K562 (cell line): Measurements from ENCODE around the gene PDCD6IP. TPM values are rescaled to one million over a fixed set of nuclear protein-coding genes. Genes with fewer than 3 reads are reported as not detected.

Experiments
- CBFB ChIP-seq: sonication (generic); formaldehyde crosslinking; IDR thresholded peaks from 2 replicates; pipeline ENCODE4 v1.4.0; 2020; ENCODE audit warnings: mild to moderate bottlenecking, missing genetic modification reagents
- CHD2 ChIP-seq: IDR thresholded peaks from 2 replicates; pipeline ENCODE4 v1.6.1; 2011; ENCODE audit warnings: low read depth, low read length
- DIDO1 ChIP-seq: fragments of 450-650 bp; IDR thresholded peaks from 2 replicates; pipeline ENCODE4 v1.6.1; 2016; ENCODE audit warnings: low read depth, missing biosample characterization, missing genetic modification characterization
- FOXP4 ChIP-seq: sonication (generic); formaldehyde crosslinking; IDR thresholded peaks from 2 replicates; pipeline ENCODE4 v1.8.0; 2022; ENCODE audit warnings: mild to moderate bottlenecking, missing genetic modification reagents, borderline replicate concordance
- ILK ChIP-seq: fragments of 450-650 bp; IDR thresholded peaks from 2 replicates; pipeline ENCODE4 v1.6.1; 2016; ENCODE audit warnings: missing genetic modification characterization, low read depth, mild to moderate bottlenecking, missing compliant biosample characterization, moderate library complexity, borderline replicate concordance
- IRF1 ChIP-seq: sonication (generic); formaldehyde crosslinking; IDR thresholded peaks from 2 replicates; pipeline ENCODE4 v1.8.0; 2022; ENCODE audit warnings: missing genetic modification reagents, mild to moderate bottlenecking, borderline replicate concordance
- MGA ChIP-seq: fragments of 450-650 bp; IDR thresholded peaks from 2 replicates; pipeline ENCODE4 v1.6.1; 2016; ENCODE audit warnings: mild to moderate bottlenecking, moderate library complexity
- SIN3A ChIP-seq, 2 experiments: fragments of 150-350 bp in 1 of 2; IDR thresholded peaks; 2 replicates each; pipeline ENCODE4 v1.6.1; 2011 to 2016; ENCODE audit warnings: borderline replicate concordance in 2 of 2, low read depth in 2 of 2, low read length in 2 of 2, mild to moderate bottlenecking in 2 of 2, moderate library complexity in 2 of 2; ENCODE audit not compliant: control insufficient read depth in 1 of 2
- ZNF133 ChIP-seq: fragments of 250-450 bp; sonication (Bioruptor Pico); IDR thresholded peaks from 2 replicates; pipeline ENCODE4 v1.4.0; 2020; ENCODE audit warnings: mild to moderate bottlenecking
- ZNF212 ChIP-seq: fragments of 450-650 bp; formaldehyde crosslinking; IDR thresholded peaks from 2 replicates; pipeline ENCODE4 v1.4.0; 2020; ENCODE audit warnings: mild to moderate bottlenecking
- ZNF232 ChIP-seq: sonication (generic); formaldehyde crosslinking; IDR thresholded peaks from 2 replicates; pipeline ENCODE4 v1.8.0; 2022; ENCODE audit warnings: mild to moderate bottlenecking, missing genetic modification reagents
- polyA plus RNA-seq, 8 experiments: library from polyadenylated mRNA; depleted of rRNA in 4 of 8; stranded (reverse) in 5 of 8; unstranded in 3 of 8; fragments of >200 nt; fragmentation: Nextera tagmentation in 2 of 8; fragmentation: Illumina TruSeq in 1 of 8; extraction: Ambion mirVana in 2 of 8; extraction: Trizol in 1 of 8; gene quantifications; 2 replicates each; pipeline versions ENCODE4 v1.2.1 to v1.2.3, GENCODE V29; 2011 to 2014; ENCODE audit warnings: inconsistent platforms in 1 of 8, missing spikeins in 1 of 8
- total RNA-seq, 7 experiments: library from RNA; depleted of rRNA in 6 of 7; stranded (reverse); fragments of >200 nt in 6 of 7; fragmentation: Illumina TruSeq in 2 of 7; extraction: Trizol in 2 of 7; gene quantifications; 2 replicates each; pipeline versions ENCODE4 v1.2.1 to v1.2.3, GENCODE V29; 2011 to 2021; ENCODE audit warnings: low replicate concordance in 1 of 7

Gene PDCD6IP
- total and polyA plus RNA-seq, 9 of the 15 experiments (the other 6 are each of a cell fraction or from before 2014, with no cell fraction given) = 40.2 to 302 (median 122) TPM

GRCh38 chr3:33911525-33912322, 113.3 kb downstream of the PDCD6IP start (continued):
- TF ChIP-seq FOXP4 (CRISPR knock-in tag) (no peak), ILK (tag) (no peak), ZNF133 (no peak), MGA (peak; percentile 60; the same call in 1 of the 2 replicates), DIDO1 (no peak), ZNF232 (no peak), IRF1 (CRISPR knock-in tag) (no peak), ZNF212 (CRISPR knock-in tag) (no peak), CHD2 (no peak), CBFB (CRISPR knock-in tag) (no peak), SIN3A (IDR thresholded peaks at IDR 0.05; ENCODE audit: borderline replicate concordance in 2 of 2, control insufficient read depth in 1 of 2, low read depth in 2 of 2, low read length in 2 of 2) (no peak)
